CD4-positive, alpha-beta T cell treated with Interleukin-2 at 100 ng/mL for 4 hours (primary cell): ENCODE data around the gene ARPC2.
"Not testable (repeated sequence)": the region's sequence is repeated elsewhere in the genome, so short reads cannot be mapped to it uniquely, and the experiment has no call there.

ENCODE experiments used
- DNase-seq: peaks from one replicate; pipeline ENCODE4 v3.0.0-alpha.2; 2020; ENCODE audit warnings: low spot score

The ARPC2 gene

DNA sequence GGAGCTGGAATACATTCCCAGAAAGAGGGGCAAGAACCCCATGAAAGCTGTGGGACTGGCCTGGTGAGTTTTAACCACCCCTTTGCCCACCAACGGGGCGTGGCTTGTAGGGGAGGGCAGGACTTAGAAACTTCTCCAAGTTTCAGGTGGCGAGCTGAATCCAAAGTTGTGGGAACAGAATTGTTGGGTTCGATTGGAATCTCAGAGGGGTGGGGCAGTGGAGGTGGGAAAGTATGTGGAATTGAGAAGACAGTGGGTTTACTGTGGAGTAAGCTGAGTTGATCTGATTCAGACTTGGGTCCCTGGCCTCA, 54.5 kb downstream of the ARPC2 start:
- DNase-seq: no peak

DNA sequence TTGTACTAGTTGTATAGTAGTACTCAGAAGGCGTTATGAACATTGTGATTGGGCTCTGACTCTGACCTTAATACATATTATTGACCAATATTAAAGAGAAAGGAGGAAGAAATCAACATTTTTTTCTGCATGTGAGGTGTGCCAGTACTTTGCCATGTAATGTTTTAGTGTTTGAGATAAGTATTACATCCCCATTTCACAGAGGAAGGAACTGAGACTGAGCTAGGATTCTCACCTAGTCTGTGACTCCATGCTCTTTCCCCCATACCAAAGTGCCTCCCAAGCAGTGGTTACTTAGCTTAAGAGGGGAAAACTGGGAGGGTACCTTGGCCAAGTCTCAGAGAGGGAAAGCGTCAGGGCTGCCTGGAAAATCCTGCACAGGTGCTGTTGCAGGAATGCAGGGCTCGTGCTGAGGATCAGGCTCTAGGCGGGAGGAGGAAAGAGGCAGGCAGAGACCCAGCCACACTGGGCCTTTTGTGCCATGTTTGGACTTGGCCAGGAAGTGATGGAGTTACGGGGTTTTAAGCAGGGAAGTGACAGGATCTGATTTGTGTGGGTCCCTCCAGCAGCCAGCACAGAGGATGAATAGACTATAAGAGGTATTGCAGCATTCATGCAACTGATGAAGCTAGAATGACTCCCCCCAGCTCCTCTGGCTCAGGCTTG, 55.0 kb downstream of the ARPC2 start:
- DNase-seq: no peak

DNA sequence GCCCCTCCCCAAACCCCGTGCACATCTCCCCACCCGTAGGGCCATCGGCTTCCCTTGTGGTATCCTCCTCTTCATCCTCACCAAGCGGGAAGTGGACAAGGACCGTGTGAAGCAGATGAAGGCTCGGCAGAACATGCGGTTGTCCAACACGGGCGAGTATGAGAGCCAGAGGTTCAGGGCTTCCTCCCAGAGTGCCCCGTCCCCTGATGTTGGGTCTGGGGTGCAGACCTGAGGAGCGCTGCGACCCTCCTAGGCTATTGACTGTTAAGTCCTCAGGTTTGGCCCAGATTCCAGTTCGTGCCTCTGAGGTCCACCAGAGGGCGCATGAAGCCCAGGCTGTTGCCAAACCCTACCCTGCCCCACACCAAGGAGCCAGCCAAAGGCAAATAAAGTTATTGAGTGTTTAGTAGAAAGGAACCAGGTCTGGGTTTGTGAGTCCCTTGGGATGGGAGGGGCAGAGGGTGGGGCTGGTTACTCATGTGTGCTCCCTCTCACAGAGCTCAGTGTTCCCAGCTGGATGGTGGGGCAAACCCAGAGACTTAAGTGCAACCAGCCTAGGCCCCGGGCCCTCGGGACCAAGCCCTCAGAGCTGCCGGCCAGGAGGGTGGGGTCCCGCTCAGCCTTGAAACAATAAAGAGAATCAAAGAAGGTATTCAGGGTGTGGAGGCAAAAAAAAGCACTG, 55.7 kb downstream of the ARPC2 start:
- peak; percentile 86 for DNase-seq

DNA sequence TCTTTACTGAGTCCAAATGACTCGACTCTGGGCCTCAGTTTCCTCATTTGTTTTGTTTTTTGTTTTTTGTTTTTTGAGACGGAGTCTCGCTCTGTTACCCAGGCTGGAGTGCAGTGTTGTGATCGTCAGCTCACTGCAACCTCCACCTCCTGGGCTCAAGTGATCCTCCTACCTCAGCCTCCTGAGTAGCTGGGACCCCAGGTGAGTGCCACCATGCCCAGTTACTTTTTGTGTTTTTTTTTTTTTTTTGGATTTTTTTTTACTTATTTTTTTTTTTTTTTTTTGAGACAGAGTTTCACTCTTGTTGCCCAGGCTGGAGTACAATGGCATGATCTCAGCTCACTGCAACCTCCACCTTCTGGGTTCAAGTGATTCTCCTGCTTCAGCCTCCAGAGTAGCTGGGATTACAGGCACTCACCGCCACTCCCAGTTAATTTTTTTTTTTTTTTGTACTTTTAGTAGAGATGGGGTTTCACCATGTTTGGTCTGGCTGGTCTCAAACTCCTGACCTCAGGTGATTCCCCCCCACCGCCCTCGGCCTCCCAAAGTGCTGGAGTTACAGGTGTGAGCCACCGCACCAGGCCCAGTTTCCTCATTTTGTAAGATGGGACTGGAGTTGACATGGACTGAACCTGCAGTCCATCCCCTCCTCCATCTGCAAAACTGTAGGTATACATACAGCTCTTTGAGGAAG, 56.4 kb downstream of the ARPC2 start:
- not testable (repeated sequence) for DNase-seq

DNA sequence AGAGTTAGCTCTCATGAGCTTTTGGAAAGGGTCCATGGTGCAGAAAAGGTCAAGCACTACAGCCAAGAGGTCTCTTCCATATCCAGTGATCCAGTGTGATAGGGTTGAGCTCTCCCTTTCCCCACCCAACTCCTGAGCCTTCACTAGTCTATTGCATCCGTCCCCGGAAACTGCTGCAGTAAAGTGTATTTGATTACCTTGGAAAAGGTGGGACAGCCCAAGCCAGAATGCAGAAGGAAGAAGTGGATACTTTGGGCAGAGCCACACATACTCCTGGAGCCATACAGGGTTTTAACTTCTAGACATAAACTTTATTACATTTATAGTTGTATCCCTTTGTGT, 56.9 kb downstream of the ARPC2 start:
- DNase-seq: no peak

GRCh38 chr2:218274586-218274985, 57.6 kb downstream of the ARPC2 start:
- DNase-seq: no peak

GRCh38 chr2:218275371-218276072, 58.5 kb downstream of the ARPC2 start:
- no peak for DNase-seq

- no peak for DNase-seq
These were observed 60.2 kb downstream of the ARPC2 start for GRCh38 chr2:218276986-218277755.

DNA sequence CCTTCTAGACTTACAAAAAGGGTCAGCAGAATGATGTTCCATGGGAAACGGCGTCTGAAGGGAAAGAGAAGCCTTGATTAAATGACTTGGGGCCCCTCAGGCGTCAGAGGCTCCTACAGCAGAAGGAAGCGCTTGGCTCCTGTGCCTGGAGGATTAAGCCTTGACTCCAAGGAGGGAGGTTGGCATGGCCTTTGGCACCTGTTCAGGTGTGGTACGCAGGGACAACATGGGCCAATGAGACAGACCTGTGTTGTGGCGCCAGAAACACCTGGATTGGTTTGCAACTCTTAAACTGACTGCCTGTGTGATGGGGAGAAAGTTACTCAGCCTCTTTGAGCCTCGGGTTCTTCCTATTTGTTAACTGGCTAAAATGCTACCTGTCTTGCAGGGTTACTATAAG, 60.9 kb downstream of the ARPC2 start:
- DNase-seq: no peak

- no peak for DNase-seq
These were observed 61.8 kb downstream of the ARPC2 start for GRCh38 chr2:218278531-218279360.

GRCh38 chr2:218280260-218280870, 63.4 kb downstream of the ARPC2 start:
- DNase-seq: no peak

DNA sequence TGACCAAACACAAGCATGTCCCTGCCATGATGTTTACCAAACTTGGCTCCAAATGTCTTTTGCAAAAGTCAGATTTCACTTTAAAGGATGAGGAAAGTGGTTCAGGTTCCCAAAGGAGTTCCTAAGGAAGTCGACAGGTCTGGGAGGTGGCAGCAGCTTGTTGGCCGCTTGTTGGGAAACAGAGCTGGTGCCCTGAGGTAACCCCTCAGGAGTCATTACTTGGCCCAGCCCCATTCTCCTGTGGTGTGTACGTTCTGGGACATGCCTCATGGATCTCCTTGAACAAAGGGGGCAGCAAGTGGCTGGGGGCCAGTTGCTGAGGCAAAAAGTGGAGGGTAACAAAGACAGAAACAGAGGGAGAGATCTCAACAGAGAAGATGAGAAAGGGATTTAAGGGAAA, 64.5 kb downstream of the ARPC2 start:
- no peak for DNase-seq

- no peak for DNase-seq
These were observed 65.4 kb downstream of the ARPC2 start for GRCh38 chr2:218282173-218282991.

- DNase-seq: peak; percentile 70
These were observed 67.3 kb downstream of the ARPC2 start for GRCh38 chr2:218284106-218284811.

GRCh38 chr2:218285604-218286003, 68.6 kb downstream of the ARPC2 start:
- DNase-seq: no peak

GRCh38 chr2:218286570-218287459, 69.8 kb downstream of the ARPC2 start:
- peak; percentile 89 for DNase-seq

- no peak for DNase-seq
These were observed 72.8 kb downstream of the ARPC2 start for GRCh38 chr2:218289639-218290315.
